ENCODE data around the gene TNFAIP2. TPM values are rescaled to one million over a fixed set of nuclear protein-coding genes. Genes with fewer than 3 reads are reported as not detected.

Gene TNFAIP2
- total and polyA plus RNA-seq, 2 experiments from 2014 or later: 9.9 to 14.1 TPM

GRCh38 chr14:103141117-103141796 lies 18.0 kb downstream of the TNFAIP2 start:
- no peaks in the 10 kb centered on the region for H3K9me2 ChIP-seq (ENCODE audit: insufficient read depth)
- no peak overlapping the region for H2AFZ ChIP-seq
- no peak overlapping the region for H3K4me3 ChIP-seq
- Mint-ChIP-seq H3K4me3 (no peak overlapping the region), H3K27ac (no peak overlapping the region), H3K9me3 (no peaks in the 10 kb centered on the region; the same call in 2 of the 3 replicates), H3K36me3 (ENCODE audit: low read depth) (no peaks in the 10 kb centered on the region), H3K4me1 (peaks cover 38% of the 10 kb centered on the region), H3K27me3 (ENCODE audit: insufficient read depth, low read depth, poor library complexity) (peaks cover 21% of the 10 kb centered on the region)
- peak; percentile 97 for DNase-seq (ENCODE audit: low spot score)
- H3K27me3 ChIP-seq (ENCODE audit: insufficient read depth): peaks cover 32% of the 10 kb centered on the region
- no peak overlapping the region for H3K4me2 ChIP-seq
- no peak overlapping the region for H3K27ac ChIP-seq (ENCODE audit: low read depth)
- H3K36me3 ChIP-seq (ENCODE audit: insufficient read depth): no peaks in the 10 kb centered on the region
- H3K79me2 ChIP-seq (replicated peaks; ENCODE audit: insufficient read depth): no peaks in the 10 kb centered on the region
- H3F3A ChIP-seq (replicated peaks; ENCODE audit: low read depth): 0 out of 2 replicates have a peak, but pooled peaks cover 2% of the 10 kb centered on the region
- ATAC-seq: peak; percentile 47
- H4K20me1 ChIP-seq (replicated peaks; ENCODE audit: insufficient read depth): no peaks in the 10 kb centered on the region
- no peak for TF ChIP-seq ZNF462 (CRISPR knock-in tag; IDR thresholded peaks at IDR 0.05)
- TF ChIP-seq ZNF331 (CRISPR knock-in tag; IDR thresholded peaks at IDR 0.05; ENCODE audit: low read depth): no peak
- no peak for TF ChIP-seq REST (IDR thresholded peaks at IDR 0.05; ENCODE audit: unreplicated experiment)
- peak; percentile 42; the same call in 1 of the 2 replicates for TF ChIP-seq CREB1 (CRISPR knock-in tag; IDR thresholded peaks at IDR 0.05; ENCODE audit: low read depth)
- TF ChIP-seq JUNB (IDR thresholded peaks at IDR 0.05; ENCODE audit: unreplicated experiment): no peak
- no peak for TF ChIP-seq ZNF114 (CRISPR knock-in tag; IDR thresholded peaks at IDR 0.05)
- no peak for TF ChIP-seq EZH2phosphoT487 (IDR thresholded peaks at IDR 0.05; ENCODE audit: unreplicated experiment)
- TF ChIP-seq EZH2 (IDR thresholded peaks at IDR 0.05; ENCODE audit: low read depth, unreplicated experiment): no peak
- TF ChIP-seq, protein P1, sequence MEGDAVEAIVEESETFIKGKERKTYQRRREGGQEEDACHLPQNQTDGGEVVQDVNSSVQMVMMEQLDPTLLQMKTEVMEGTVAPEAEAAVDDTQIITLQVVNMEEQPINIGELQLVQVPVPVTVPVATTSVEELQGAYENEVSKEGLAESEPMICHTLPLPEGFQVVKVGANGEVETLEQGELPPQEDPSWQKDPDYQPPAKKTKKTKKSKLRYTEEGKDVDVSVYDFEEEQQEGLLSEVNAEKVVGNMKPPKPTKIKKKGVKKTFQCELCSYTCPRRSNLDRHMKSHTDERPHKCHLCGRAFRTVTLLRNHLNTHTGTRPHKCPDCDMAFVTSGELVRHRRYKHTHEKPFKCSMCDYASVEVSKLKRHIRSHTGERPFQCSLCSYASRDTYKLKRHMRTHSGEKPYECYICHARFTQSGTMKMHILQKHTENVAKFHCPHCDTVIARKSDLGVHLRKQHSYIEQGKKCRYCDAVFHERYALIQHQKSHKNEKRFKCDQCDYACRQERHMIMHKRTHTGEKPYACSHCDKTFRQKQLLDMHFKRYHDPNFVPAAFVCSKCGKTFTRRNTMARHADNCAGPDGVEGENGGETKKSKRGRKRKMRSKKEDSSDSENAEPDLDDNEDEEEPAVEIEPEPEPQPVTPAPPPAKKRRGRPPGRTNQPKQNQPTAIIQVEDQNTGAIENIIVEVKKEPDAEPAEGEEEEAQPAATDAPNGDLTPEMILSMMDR (conservative IDR thresholded peaks at IDR 0.05; ENCODE audit: low read depth in 2 of 2): peak; percentile 90 to 94
- H3K4me1 ChIP-seq (ENCODE audit: insufficient read depth): peaks cover 16% of the 10 kb centered on the region

All from GM23338 (cell line).